ENCODE measurements around the gene MAP4K4. TPM values are rescaled to one million over a fixed set of nuclear protein-coding genes. Genes with fewer than 3 reads are reported as not detected.

MAP4K4 gene
- total RNA-seq, 1 experiment from 2014 or later, result 132 TPM

- Histone ChIP-seq H3K56ac (ENCODE audit: insufficient read length, low read depth, low read length) (no peak overlapping the region), H4K91ac (ENCODE audit: insufficient read length, low read depth, low read length) (no peak overlapping the region), H3K18ac (ENCODE audit: insufficient read length, low read depth, low read length) (peak overlapping the region; percentile 28), H4K5ac (ENCODE audit: insufficient read length, low read depth, low read length) (no peak overlapping the region), H3K9me3 (ENCODE audit: control insufficient read depth, low read depth, low read length) (no peaks in the 10 kb centered on the region), H3K27ac (ENCODE audit: insufficient read length, low read depth, low read length) (no peak overlapping the region), H3K27me3 (ENCODE audit: insufficient read depth, low read length) (no peaks in the 10 kb centered on the region), H4K8ac (replicated peaks; ENCODE audit: insufficient read length, low read depth, low read length) (no peak overlapping the region), H2BK5ac (ENCODE audit: insufficient read length, low read length) (no peak overlapping the region), H2BK15ac (ENCODE audit: low read depth, low read length) (no peak overlapping the region), H3T11ph (ENCODE audit: low read length) (no peak overlapping the region), H3K14ac (ENCODE audit: insufficient read depth, low read length) (peak overlapping the region; percentile 67; the same call in 1 of the 2 replicates), H3K23ac (ENCODE audit: insufficient read length, low read depth, low read length) (no peak overlapping the region), H3K4me2 (ENCODE audit: insufficient read depth, insufficient read length, low read length) (peak overlapping the region; percentile 66), H3K9ac (ENCODE audit: extremely low read depth, insufficient read length, low read length) (peak overlapping the region; percentile 23), H2BK20ac (ENCODE audit: low read depth, low read length, poor library complexity, severe bottlenecking) (no peak overlapping the region), H2BK12ac (ENCODE audit: insufficient read length, low read depth, low read length) (no peak overlapping the region), H4K20me1 (ENCODE audit: control insufficient read depth, insufficient read depth, insufficient read length) (no peaks in the 10 kb centered on the region), H3K79me1 (ENCODE audit: insufficient read depth, low read depth, low read length, poor library complexity, severe bottlenecking) (no peaks in the 10 kb centered on the region), H2AFZ (ENCODE audit: low read length) (no peak overlapping the region), H2AK5ac (ENCODE audit: insufficient read length, low read length) (no peak overlapping the region), H3K23me2 (ENCODE audit: insufficient read length, low read depth, low read length, poor library complexity, severe bottlenecking) (peaks cover 18% of the 10 kb centered on the region), H2BK120ac (ENCODE audit: low read depth, low read length, poor library complexity, severe bottlenecking) (no peak overlapping the region), H3K79me2 (ENCODE audit: insufficient read depth, low read length) (peaks cover 18% of the 10 kb centered on the region; the same call in 1 of the 2 replicates), H3K4ac (ENCODE audit: low read depth, low read length) (no peak overlapping the region), H3K4me1 (ENCODE audit: insufficient read depth, low read length) (peaks cover 8% of the 10 kb centered on the region)
- peaks cover 10 to 13% of the 10 kb centered on the region in 2 experiments for H3K4me1 Mint-ChIP-seq
- peak; percentile 37 for DNase-seq
- peak overlapping the region; percentile 84 to 93 for H3K4me3 Mint-ChIP-seq
- H3K36me3 Mint-ChIP-seq (ENCODE audit: insufficient read depth in 1 of 3, low read depth in 3 of 3), result peaks cover 4 to 9% (median 5%) of the 10 kb centered on the region in 3 experiments; a peak in 6 of 7 replicates
- H3K27ac Mint-ChIP-seq, result peak overlapping the region; percentile 89 to 98 (median 94)
- H3K27me3 Mint-ChIP-seq (ENCODE audit: low read depth), result peaks cover 12% of the 10 kb centered on the region
- peaks cover 0 to 2% of the 10 kb centered on the region in 2 experiments; a peak in 2 of 5 replicates for H3K9me3 Mint-ChIP-seq
- WGBS (ENCODE audit: extremely low coverage, insufficient read length, low lambda C conversion rate), result no CpG with 5 or more reads among the region's 31 CpGs
- TF ChIP-seq, protein P1, sequence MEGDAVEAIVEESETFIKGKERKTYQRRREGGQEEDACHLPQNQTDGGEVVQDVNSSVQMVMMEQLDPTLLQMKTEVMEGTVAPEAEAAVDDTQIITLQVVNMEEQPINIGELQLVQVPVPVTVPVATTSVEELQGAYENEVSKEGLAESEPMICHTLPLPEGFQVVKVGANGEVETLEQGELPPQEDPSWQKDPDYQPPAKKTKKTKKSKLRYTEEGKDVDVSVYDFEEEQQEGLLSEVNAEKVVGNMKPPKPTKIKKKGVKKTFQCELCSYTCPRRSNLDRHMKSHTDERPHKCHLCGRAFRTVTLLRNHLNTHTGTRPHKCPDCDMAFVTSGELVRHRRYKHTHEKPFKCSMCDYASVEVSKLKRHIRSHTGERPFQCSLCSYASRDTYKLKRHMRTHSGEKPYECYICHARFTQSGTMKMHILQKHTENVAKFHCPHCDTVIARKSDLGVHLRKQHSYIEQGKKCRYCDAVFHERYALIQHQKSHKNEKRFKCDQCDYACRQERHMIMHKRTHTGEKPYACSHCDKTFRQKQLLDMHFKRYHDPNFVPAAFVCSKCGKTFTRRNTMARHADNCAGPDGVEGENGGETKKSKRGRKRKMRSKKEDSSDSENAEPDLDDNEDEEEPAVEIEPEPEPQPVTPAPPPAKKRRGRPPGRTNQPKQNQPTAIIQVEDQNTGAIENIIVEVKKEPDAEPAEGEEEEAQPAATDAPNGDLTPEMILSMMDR (conservative IDR thresholded peaks at IDR 0.05), result no peak
These were observed 1.0 kb upstream of the MAP4K4 start for GRCh38 chr2:101696272-101697123.

Data from H9 (cell line).